A673 (cell line): Measurements from ENCODE around the gene NCKAP5.

Experiments used
- CTCF ChIP-seq: fragments of 300-800, 200-600 bp; sonication (generic); conservative IDR thresholded peaks from 2 replicates; pipeline ENCODE4 v1.5.1; 2017; ENCODE audit warnings: low read depth, mild to moderate bottlenecking, antibody characterized with exemption, low read length, moderate library complexity, mixed read lengths
- EZH2 ChIP-seq: fragments of 200-600 bp; sonication (generic); IDR thresholded peaks from 2 replicates; pipeline ENCODE4 v1.6.1; 2017; ENCODE audit warnings: borderline replicate concordance, low read depth, mild to moderate bottlenecking, mixed read lengths, antibody characterized with exemption, low read length; ENCODE audit not compliant: poor library complexity, severe bottlenecking

- TF ChIP-seq CTCF, result no peak
- TF ChIP-seq EZH2, result no peak
Observed at GRCh38 chr2:133163111-133163510, 405.2 kb downstream of the NCKAP5 start.
